ENCODE results near the gene DNAH10.

DNAH10 gene, protein sequence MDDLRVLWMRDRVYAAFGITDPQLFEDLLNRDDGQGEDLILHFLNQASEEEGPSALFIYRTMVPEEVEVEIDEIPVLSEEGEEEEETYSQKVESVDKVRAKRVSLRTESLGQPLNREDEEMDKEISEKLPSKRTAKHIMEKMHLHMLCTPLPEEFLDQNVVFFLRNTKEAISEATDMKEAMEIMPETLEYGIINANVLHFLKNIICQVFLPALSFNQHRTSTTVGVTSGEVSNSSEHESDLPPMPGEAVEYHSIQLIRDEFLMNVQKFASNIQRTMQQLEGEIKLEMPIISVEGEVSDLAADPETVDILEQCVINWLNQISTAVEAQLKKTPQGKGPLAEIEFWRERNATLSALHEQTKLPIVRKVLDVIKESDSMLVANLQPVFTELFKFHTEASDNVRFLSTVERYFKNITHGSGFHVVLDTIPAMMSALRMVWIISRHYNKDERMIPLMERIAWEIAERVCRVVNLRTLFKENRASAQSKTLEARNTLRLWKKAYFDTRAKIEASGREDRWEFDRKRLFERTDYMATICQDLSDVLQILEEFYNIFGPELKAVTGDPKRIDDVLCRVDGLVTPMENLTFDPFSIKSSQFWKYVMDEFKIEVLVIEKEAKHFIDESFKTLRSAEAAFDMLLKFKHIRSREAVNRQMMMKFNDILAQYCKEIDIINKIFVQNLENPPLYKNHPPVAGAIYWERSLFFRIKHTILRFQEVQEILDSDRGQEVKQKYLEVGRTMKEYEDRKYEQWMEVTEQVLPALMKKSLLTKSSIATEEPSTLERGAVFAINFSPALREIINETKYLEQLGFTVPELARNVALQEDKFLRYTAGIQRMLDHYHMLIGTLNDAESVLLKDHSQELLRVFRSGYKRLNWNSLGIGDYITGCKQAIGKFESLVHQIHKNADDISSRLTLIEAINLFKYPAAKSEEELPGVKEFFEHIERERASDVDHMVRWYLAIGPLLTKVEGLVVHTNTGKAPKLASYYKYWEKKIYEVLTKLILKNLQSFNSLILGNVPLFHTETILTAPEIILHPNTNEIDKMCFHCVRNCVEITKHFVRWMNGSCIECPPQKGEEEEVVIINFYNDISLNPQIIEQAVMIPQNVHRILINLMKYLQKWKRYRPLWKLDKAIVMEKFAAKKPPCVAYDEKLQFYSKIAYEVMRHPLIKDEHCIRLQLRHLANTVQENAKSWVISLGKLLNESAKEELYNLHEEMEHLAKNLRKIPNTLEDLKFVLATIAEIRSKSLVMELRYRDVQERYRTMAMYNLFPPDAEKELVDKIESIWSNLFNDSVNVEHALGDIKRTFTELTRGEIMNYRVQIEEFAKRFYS (N-terminal part only)

DNA sequence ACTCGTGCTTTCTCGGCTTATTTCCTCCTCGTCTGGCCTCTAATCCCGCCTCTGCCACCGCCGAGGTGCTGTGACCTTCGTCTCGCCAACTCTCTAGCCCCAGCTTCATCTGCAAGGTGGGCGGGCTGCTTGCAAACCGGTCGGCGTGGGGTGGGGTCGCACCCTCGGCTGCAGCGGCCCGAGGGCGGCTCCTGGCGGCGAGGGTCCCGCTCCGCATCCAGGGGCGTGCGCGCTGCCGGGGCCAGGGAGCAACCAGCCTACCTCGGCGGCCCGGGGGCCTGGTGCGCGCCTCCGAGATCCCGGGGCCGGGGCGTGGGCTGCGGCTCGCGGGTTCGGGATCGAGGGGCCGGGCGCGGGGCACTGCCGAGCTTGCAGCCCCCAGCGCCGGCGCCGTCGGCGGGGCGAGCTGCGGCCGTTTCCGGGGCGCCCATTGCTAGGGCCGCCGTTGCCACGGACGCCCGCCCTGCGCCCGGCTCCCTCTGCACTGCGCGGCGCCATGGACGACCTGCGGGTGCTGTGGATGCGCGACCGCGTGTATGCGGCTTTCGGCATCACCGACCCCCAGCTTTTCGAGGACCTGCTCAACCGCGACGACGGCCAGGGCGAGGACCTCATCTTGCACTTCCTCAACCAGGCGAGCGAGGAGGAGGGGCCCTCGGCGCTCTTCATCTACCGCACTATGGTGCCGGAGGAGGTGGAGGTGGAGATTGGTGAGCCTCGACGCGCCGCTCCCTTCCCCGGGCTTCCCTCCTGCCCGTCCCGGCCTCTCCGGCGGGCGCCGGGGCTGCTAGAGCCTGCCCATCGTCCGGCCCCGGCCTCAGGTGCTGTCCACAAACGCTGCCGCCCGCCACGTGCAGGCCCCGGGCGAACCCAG lies at the start of gene DNAH10:
DNAH10 (plus strand) TSS at position 461 of the 874 bp plus-strand sequence; CDS start at position 497, 36 bp downstream.
- DNase-seq = no peak

DNA sequence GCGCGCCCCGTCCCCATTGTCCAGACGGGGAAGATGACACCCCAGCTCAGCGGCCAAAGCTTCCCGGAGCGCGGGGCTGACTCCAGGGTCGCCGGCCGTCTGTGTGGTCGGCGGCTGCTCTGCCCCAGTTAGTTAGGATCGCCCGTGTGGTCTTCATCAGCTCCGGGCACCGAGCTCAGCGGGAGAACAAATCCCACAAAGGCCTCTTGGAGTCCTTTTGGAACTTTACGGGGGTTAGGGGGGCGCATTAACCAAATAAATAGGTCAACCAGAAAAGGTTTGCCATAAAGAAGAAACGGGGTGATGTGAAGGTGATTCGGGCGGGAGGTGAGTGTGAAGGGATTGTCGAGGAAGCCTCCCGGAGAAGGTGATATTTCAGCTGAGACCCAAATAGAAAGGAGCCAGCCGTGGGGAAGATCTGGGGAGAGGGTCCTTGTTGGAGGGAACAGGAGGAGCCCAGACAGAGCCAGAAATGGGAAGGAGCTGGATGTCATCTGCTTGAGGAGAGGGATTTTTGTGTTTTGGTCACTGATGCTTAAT lies 49.3 kb upstream of the DNAH10 start:
- DNase-seq = no peak

DNA sequence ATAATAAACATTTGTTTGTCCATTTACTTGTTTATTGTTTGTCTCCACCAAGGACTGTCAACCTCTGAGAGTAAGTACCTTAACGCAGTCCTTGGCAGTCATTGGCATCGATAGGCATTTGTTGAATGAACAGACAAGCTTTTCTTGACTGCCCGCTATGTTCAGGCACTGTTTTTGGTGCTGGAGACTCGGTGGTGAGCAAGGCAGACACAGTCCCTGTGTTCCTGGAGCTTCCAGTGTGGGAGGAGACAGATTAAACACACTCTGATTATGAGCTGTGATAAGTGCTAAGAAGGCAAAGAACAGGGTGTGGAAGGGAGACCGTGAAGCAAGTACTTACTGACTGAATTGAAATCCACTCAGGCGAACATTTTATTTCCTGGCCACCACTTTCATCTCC lies 48.7 kb upstream of the DNAH10 start:
- DNase-seq = no peak

DNA sequence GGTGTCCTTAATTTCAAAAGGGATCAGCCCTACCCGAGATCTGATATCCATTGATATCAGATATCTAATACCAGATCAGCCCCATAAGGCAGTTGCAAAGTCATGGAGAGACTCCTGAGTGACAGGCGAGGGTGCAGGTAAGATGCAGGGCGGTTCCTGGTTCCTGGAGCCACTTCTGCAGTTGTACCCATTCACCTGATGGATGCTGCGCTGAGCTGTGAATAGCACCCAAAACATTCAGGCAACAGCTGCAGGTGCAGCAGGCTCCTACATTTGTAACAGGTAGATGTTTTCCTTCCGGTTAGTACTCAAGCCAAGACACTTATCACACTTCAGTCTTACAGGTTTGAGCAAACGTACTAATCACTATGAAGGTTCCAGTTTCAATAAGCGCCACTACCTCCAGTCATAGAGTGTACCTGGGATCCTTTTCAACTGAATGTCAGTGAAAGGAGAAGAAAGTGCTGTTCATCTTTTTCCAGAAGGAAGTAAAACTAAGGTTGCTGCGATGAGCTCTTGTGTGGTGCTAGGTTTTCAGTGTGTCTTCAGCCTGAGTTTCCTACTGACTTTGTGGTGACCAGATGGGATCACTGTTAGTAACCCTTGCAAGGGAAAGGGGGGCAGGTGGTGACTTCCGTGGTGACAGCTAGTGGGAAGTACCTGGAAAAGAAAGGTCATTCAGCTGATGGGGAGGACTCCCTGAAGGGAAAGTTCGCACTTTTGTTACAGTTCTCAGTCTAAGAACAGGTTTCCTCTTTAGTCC lies 48.1 kb upstream of the DNAH10 start:
- no peak for DNase-seq

DNA sequence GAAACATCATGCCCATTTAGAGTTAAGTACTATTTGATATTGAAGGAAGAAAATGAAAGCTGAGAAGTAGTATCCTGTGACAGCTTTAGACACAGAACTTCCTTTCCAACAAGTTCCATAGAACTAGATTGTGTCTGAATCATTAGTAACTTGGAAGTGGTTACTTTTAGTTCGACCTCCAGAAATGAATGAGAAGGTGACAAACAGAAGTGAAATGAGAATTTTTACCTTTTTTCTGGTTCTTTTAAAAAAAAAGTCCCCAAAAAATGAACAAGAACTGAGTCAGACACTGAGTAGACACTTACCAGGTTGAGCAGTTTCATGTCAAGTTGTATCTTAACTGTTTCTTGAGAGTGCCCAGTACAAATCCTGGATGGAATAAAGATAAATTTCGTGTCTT lies 46.9 kb upstream of the DNAH10 start:
- DNase-seq = no peak

DNA sequence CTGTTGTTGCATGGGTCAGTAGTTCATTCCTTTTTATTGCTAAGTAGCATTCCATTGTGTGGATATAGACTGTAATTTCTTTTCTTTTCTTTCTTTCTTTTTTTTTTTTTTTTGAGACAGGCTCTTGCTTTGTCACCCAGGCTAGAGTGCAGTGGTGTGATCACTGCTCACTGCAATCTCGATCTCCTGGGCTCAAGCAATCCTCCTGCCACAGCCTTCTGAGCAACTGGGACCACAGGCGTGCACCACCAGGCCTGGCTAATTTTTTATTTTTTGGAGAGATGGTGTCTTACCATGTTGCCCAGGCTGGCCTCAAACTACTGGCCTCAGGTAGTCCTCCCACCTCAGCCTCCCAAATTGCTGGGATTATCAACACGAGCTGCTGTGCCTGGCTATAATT lies 44.8 kb upstream of the DNAH10 start:
- DNase-seq = no peak

DNA sequence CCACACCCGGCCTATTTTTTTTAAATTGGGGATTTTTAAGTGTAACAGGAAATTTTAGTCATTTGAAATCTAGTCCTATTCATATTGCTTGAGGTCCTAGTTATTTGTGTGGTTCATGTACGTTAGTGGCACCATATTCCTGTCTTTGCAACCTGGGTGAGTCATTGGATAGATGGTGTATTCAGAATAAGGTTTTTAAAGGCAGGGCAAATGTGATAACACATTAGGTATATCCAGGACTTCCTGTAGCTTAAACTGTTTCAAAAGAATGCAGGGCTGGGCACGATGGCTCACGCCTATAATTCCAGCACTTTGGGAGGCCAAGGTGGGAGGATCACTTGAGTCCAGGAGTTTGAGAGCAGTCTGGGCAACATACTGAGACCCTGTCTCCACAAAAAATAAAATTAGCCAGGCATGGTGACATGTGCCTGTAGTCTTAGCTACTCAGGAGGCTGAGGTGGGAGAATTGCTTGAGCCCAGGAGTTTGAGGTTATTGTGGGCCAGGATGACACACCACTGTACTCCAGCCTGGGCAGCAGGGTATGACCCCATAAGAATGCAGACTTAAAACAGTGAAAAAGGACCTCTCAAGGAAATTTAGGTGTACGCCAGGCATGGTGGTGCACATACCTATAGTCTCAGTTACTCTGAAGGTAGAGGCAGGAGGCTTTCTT lies 41.8 kb upstream of the DNAH10 start:
- no peak for DNase-seq

DNA sequence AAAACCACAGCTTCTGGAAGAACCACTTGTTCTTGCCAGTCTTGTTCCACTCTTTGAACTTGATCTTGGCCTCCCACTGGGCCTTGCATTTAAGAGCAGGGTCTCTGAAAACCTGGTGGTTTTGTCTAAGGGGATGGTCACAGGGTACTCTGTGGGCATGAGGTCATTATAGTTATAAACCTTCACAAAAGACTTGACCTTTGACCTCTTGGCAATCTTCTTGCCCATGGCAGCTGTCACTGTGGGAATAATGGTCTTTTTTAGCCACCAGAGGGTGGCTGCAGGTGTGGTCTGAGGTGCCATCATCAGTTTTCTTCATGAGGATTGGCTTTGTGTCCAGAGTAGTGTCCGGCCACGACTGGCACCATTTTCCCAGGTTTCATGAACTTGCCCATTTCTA lies 40.9 kb upstream of the DNAH10 start:
- no peak for DNase-seq

DNA sequence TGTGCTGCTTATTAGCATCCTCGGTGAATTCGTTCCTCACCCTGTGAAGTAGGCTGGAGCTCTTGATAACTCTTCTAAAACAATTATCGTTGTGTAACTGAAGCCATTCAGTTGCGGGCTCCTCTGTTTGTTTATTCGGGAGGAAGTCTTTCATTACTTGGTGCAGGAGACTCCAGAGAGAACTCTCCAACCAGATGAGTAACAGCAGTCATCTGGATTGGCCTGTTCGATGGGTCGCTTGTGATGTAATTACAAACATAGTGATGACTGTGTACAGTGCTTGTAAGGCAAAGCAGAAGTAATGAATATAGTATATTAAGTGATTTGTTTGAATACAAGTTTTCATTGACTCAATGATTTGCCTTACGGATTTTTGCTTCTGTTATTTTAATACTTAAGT lies 39.1 kb upstream of the DNAH10 start:
- DNase-seq = no peak

DNA sequence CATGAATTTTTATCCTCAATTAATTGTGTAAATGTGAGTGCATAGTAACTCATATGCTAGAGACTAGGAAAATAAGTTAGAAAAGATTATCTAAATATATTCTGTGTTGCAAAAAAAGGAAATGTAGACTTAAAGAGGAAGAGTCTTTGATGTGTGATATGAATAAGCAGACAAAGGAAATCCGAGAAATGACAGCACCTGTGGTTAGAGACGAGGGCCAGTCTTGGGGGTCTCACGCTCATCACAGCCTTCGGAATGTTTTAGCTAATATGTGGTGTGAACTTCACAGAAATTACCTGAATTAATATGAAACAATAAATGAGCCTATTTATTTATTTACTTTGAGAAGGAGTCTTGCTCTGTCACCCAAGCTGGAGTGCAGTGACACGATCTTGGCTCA lies 38.3 kb upstream of the DNAH10 start:
- DNase-seq = no peak

DNA sequence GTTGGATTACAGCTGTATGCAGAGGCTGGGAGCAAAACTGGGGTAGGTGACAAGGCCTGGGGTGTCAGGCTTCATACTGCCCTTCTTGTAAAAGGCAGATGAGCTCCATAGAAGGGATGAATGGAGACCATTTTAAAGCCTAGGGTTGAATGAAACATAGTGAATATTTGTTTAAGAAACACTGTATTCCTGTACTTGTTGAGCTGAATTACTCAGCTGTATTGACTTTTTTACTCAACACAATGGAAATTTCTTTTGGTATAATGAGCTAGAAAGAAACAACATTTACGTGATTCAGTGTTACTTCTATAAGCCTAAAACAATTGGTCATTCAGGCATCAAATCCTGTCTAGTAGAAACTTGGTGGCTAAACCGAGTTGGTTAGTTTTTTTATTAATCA lies 35.9 kb upstream of the DNAH10 start:
- DNase-seq = no peak

DNA sequence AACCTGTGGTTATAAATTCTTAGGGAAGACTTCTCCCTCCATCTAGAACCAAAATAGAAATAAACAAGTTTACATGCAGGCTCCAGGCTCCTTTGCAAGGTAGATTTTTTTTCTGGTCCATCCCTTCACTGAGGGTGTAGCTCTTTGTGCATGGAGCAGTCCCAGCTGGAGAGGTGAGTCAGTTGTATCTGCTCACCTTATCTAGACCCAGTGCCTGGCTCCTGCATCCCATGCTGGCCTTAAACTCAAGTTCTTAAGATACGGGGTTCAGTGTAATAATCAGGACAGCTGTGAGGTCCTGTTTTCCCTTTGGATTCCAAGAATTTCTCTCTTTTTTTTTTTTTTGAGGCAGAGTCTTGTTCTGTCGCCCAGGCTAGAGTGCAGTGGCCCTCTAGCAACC lies 35.1 kb upstream of the DNAH10 start:
- no peak for DNase-seq

DNA sequence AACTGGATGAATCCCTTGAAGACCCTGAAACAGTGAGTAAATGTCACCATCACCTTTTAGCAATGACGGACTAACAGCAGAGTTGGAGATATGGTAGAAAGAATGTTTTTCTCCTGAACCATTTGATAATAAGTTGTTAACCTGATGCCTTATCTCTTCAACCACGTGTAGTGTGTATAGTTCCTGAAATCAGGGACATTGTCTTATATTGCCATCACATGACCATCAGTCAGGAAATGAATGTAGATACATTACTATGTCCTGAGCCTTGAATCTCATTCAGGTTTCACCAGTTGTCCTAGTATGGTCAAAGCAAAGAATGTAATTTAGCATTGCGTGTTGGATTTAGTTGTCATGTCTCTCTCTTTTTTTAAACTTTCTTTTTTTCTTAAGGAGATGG lies 34.2 kb upstream of the DNAH10 start:
- DNase-seq = no peak

DNA sequence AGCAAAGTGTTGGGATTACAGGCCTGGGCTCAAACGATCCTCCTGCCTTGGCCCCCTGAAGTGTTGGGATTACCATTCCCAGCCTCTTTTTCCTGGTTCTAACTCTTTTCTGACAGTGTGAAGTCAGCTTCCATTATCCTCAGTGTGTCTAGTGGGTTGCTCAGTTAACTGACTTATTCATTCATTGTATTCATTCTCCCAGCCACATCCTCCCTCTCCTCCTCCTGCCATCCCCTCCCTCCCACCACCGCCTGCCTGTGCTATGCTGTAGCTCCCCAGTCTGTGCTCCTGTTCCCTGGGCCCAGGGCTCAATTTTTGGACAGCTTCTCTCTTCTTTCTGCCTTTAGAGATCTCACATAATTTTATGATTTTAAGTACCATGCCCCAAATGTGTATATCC lies 30.5 kb upstream of the DNAH10 start:
- no peak for DNase-seq

DNA sequence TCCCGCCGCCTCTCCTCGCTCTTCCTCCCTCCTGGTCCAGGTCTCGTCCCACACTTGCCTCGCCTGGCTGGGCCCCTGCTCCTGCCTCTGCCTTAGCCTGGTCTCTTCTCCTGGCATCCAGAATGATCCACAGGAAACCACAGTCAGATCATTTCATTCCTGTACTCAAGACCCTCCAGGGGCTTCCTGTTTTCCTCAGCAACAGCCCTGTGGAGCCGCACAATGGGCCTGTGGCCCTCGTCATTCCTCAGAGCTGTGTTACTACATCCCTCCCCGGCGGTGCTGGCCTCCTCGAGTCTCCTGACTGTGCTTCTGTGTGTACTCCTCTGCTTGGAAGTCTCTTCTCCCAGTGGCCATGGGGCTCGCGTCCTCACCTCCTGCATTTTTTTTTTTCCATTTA lies 29.9 kb upstream of the DNAH10 start:
- no peak for DNase-seq

DNA sequence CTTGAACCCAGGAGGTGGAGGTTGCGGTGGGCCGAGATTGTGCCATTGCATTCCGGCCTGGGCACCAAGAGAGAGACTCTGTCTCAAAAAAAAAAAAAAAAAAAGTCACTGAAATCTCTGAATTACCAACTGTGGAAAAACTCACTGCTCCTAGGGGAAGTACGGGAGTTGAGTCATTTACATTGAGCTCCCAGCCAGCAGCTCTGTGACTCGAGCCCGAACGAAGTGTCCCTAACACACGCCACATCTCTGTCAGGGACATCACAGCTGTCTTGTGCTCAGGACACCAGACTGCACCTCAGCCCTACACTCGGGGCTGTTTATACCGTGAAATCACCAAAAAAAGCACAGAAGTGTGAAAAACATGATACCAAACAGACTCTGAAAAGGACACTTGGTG lies 28.9 kb upstream of the DNAH10 start:
- DNase-seq = no peak

DNA sequence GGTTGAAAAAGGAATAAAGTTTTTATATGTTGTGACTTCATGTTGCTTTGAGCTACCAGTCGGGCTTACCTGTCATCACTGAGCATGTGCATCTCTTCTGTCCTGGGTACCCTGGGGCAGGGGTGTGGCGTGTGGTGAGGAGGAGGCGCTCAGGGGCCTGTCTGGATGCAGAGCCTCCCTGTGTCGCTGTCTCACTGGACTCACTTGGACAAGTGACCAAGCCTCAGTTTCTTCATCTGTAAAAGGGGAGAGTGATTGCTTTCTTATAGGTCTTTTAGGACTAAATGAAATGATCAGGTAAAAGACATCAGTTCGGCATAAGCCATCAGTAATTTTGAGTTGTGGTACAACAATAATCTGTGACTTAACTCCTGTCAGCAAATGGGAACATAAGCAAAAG lies 27.8 kb upstream of the DNAH10 start:
- no peak for DNase-seq

DNA sequence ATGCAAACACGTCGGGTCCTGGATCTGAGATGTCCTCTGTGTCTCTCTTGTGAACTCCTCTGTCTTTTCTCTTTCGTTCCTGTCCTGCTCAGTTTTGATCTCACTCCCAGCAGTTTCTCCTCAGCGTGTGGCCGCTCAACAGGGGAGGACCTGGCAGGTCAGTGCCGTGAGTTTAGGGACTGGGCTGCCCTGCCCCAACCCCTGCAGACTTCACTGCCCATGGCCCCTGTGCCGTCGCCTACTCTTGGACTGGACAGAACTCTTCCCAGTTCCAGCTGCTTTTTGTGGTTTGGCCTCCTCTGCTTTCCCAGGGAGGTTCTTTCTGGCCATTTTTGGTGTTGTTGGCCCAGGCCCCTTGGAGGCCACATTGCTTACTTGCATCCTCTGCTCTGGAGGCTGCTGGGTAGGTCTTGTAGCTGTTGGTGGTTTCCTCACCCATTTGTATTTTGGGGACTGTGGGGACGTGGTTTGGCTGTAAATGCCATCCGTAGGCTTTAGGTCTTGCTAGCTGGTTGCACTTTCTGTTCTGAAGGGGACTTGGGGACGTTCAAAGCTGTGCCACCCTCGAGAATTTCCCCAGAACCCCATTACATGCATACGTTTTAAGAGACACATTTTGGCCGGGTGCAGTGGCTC lies 20.0 kb upstream of the DNAH10 start:
- peak; percentile 49 for DNase-seq

DNA sequence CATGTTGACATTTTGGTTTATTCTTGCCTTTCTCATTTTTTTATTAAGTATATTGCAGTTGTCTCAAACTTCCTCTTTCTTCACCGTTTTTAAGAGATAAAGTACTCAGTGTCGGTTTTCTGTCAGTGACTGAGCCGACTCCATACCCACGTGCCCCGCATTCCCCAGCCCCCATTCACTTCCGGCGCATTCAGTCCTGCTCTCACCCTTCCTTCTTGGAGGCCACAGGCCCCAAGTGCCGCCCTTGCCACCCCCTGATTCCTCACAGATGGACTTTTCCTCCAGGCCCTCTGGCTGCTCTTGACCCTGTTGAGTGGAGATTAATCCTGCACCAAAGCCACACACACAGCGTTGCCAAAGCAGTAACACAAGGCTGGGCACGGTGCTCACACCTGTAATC lies 19.1 kb upstream of the DNAH10 start:
- peak; percentile 86 for DNase-seq

DNA sequence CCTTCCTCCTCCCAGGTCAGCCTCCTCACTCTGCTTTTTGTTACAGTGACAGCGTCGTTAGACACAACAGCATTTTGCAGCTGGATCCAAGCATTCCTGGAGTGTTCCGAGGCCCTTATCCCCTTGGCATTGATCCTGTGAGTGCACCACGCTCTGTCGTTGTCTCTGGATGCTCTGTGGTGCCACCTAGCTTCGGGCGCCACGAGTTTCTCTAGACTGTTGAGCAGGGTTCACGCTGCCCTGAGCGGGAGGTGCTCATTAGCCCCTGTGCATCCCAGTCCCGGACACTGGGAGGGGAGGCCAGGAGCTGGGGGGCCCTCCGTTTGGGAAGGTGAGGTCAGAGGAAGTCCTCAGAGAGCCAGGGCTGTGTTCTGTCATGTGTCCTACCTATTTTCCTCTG lies 17.3 kb upstream of the DNAH10 start:
- no peak for DNase-seq
